ENCODE data around the gene NMU.
"Not testable (repeated sequence)": the region's sequence is repeated elsewhere in the genome, so short reads cannot be mapped to it uniquely, and the experiment has no call there.

NMU gene

DNA sequence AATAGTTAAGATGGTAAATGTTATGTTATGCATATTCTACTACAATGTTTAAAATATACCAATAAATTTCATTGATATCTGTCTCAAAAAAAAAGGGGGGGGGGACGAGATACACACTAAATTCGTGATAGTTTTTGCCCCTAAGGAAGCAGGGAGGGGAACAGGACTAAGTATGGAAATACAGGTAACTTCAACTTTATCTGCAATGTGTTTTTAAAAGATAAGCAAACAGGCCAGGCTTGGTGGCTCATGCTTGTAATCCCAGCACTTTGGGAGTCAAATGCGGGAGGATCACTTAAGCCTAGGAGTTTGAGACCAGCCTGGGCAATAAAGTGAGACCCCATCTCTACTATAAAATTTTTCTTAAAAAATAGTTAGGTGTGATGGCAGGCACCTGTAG lies 76.0 kb downstream of the NMU start:
- DNase-seq (ENCODE audit: low read depth) = no peak

DNA sequence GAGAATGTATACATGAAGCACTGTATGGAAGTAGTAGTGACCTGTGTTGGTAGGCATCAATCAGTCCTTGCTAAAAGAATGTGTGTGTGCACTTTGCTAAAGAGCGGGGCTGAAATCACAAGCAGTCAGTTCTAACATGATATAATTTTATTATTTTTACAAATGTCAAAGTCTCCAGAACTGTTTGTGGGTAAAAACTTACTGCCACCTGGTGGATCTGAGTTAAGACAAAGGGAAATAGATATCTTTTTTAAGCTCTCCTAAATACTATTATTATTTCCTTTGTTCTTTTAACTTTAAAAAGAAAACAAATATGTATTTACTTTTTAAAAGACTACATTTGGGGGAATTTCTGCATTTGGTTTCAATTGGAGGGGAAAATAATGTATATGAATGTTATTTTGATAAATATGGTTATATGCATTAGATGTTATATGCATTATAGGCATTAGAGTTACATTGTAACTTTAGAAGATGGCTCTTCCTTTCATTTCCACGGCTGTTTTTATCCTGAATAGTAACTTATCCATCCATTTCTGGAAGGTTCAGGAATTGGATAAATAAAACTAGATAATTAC lies 81.6 kb downstream of the NMU start:
- peak; percentile 63 for DNase-seq (ENCODE audit: low read depth)

DNA sequence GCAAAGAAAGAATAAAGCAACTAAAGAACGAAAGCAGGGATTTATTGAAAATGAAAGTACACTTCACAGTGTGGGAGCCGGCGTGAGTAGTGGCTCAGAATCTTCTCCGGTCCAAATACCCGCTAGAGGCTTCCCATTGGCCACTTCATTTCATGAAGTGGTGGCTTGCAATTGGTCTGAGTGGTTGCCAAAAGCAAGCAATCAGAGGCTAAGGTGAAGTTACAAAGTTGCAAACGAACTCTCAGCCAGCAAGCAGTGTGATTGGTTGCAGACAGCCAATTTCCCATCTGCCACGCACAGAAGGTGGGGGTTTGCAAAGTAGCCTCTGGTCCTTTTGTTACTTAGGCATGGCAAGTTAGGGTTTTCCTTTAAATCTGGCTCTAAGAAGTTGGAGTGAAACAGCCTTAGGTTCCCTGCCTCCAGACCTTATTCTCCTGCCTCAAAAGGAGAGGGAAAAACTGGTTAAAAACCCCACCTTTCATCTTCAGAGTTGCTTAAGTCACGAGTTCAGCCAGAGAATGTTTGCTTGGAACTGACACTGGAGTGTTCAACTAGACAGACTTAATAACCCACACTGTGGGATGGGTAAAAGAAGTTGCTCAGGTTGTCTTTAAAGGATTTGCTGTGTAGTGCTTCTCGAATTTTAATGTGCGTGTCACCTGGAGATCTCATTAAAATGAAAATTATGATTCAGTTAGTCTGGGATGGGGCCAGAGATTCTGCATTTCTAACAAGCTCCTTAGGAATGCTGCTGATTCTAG lies 82.5 kb downstream of the NMU start:
- DNase-seq (ENCODE audit: low read depth) = peak; percentile 86

DNA sequence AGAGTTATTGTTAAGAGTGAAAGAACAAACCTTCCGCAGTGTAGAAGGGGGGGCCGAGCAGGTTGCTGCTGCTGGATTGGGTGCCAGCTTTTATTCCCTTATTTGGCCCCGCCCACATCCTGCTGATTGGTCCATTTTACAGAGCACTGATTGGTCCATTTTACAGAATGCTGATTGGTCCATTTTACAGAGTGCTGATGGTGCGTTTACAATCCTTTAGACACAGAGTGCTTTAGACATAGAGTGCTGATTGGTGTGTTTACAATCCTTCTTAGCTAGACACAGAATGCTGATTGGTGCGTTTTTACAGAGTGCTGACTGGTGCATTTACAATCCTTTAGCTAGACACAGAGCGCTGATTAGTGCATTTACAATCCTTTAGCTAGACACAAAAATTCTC lies 84.1 kb downstream of the NMU start:
- not testable (repeated sequence) for DNase-seq (ENCODE audit: low read depth)

DNA sequence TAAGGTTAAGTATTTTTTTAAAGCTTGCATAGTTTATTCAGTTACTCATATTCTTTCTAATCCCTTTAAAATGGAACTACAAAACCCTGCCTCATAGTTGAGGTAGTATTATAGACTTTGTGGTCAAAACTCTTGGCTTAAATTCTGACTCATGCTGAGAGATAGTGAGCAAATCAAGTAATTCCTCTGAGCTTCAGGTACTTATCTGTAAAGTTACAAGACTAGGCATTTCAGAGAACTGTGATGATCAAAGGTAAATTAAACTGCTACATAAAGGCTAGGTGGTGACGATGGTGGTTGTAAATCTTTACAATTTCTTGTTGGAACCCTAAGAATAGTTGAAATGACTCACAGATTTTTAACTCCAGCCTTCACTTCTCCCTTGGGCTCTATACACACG lies 86.2 kb downstream of the NMU start:
- peak; percentile 89 for DNase-seq (ENCODE audit: low read depth)

DNA sequence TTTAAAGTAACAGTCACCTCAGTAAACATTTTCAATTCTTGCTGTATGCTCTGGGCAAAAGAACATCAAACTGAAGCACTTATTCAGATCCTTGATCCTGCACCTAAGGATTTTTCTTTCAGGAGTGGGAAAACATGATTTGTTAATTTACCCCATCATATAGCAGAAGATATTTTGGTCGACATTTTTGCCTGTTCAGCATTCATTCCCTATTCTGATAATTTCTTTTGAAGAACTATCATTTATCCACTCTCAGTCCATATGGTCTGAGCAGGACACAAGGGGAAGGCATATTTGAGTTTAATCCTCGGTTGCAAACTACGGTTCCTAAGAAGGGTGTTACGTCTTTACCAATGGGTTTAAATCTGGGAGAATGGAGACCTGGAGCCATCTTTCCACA lies 88.2 kb downstream of the NMU start:
- DNase-seq (ENCODE audit: low read depth) = peak; percentile 1

DNA sequence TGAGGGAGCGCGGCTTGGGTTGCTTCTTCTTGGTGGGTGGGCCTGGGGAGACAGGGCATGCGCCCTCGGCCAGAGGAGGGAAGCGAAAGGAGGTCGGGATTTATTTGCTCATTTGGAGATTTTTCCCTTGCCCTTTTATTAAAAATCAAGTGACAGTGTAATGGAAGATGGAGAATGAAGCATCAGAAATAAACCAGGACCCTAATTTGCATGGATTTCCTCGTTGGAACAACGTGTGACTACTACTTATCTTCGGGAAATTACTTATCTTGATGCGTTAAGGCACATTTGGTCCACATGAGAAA lies 88.7 kb downstream of the NMU start:
- no peak for DNase-seq (ENCODE audit: low read depth)

DNA sequence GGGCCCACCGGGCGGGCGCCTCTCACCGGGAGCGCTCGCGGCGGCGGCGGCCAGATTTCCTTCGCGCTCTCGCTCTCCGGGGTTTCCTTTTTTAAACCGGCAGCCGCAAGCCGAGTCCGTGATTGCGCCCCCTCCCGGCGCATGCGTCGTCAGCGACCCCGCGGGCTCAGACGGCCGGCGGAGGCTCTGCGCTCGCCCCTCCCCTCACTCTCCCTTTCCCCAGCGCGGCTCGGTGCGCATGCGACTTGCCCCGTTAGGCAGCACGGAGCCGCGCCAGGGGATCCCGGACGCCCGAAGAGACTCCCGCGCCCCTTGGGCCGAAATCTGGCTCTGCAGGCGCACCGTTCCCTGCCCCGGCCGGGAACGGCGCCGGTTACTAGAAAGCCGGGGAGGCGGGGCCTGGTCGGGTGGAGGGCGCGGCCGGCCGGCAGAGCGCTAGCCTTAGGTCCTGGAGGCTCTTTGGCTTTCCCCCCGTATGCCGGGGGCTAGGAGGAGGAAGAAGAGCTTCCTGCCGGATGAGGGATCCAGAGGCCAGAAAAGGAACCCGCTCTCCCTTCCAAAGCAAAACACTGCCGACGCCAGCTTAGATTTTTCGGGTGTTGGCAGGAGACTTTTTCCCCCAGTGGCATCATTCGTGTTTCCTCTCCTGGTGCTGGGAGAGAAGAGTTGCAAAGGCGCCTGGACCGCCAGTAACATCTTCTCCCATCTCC lies 89.2 kb downstream of the NMU start, which contains the start of gene CLOCK:
TSS of gene CLOCK (minus strand) at position 154 of the 710 bp plus-strand sequence. CDS start 64,124 bp downstream, outside the sequence.
- DNase-seq (ENCODE audit: low read depth) = peak; percentile 85

DNA sequence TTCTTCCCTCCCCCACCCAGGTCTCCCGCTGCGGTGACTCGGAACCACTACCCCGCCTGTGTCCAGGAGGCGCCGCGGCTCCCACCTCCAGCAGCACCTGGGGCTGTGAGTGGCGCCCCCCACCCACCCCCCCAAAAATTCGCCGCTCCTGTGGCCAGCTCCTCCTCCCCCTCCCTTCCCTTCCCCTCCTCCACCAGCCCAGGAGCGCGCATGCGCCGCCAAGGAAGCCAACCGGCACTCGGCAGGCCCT lies 89.7 kb downstream of the NMU start:
- DNase-seq (ENCODE audit: low read depth) = no peak

DNA sequence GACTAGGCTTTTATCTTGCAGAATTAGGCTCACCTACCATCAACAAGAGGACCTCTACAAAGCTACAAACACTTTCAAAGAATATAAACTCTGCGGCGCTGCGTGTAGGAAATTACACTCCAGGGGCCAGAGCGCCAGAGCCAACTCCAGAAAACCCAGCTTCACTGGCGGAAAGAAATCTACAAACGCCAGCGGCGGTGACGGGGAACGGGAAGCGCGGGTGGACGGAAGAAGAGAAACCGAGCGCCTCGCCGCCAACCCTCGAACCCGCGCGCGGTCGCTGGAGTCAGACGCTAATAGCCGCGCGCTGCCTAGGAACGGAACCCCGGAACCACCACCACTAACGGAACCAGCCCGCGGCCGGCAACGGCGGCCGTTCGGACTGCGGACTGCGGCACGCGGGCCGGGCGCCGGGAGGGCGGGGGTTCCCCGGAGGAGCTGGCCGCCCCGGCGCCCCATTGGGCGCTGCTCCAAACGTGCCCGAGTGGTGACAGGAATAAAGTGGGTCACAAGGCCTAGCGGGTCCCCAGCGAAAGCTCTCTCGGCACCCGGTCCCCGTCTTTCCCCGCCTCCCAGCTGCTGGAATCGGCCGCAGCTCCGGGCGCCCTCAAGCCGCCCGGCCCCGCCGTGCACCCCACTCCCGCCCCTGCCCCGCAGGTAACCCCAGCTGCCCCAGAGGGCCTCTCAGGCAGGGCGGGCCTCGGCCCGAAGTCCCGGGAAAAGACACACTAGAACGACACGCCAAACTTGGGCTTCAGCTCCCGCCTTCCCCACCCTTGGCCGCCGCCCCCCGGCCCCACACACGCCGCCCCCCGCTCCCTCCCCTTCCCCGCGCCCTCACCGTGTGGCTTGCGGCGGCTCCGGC lies 90.2 kb downstream of the NMU start:
- DNase-seq (ENCODE audit: low read depth) = peak; percentile 77
